ENCODE data around the gene ENTHD1.
"Not testable (repeated sequence)": the region's sequence is repeated elsewhere in the genome, so short reads cannot be mapped to it uniquely, and the experiment has no call there.

ENTHD1 gene

GRCh38 chr22:39924286-39924685, 30.7 kb upstream of the ENTHD1 start:
- DNase-seq = no peak

GRCh38 chr22:39923696-39924095, 30.1 kb upstream of the ENTHD1 start:
- DNase-seq = no peak

GRCh38 chr22:39920134-39920743, 26.7 kb upstream of the ENTHD1 start:
- no peak for DNase-seq

GRCh38 chr22:39917776-39918495, 24.4 kb upstream of the ENTHD1 start:
- DNase-seq = no peak

GRCh38 chr22:39917197-39917643, 23.7 kb upstream of the ENTHD1 start:
- DNase-seq = no peak

- no peak for DNase-seq
Observed at GRCh38 chr22:39916496-39916895, 22.9 kb upstream of the ENTHD1 start.

- no peak for DNase-seq
Observed at GRCh38 chr22:39915295-39915726, 21.8 kb upstream of the ENTHD1 start.

- DNase-seq = no peak
Observed at GRCh38 chr22:39914584-39914983, 21.0 kb upstream of the ENTHD1 start.

GRCh38 chr22:39913886-39914285, 20.3 kb upstream of the ENTHD1 start:
- DNase-seq = no peak

GRCh38 chr22:39913321-39913720, 19.8 kb upstream of the ENTHD1 start:
- no peak for DNase-seq

GRCh38 chr22:39910876-39911613, 17.5 kb upstream of the ENTHD1 start:
- DNase-seq = no peak

- peak; percentile 4 for DNase-seq
Observed at GRCh38 chr22:39908737-39909136, 15.2 kb upstream of the ENTHD1 start.

GRCh38 chr22:39908136-39908535, 14.6 kb upstream of the ENTHD1 start:
- DNase-seq = no peak

- no peak for DNase-seq
Observed at GRCh38 chr22:39907605-39908097, 14.1 kb upstream of the ENTHD1 start.

- no peak for DNase-seq
Observed at GRCh38 chr22:39907047-39907446, 13.5 kb upstream of the ENTHD1 start.

GRCh38 chr22:39906207-39906606, 12.6 kb upstream of the ENTHD1 start:
- DNase-seq = no peak

GRCh38 chr22:39905687-39906086, 12.1 kb upstream of the ENTHD1 start:
- no peak for DNase-seq

- DNase-seq = no peak
Observed at GRCh38 chr22:39904862-39905261, 11.3 kb upstream of the ENTHD1 start.

GRCh38 chr22:39904024-39904423, 10.5 kb upstream of the ENTHD1 start:
- not testable (repeated sequence) for DNase-seq

- no peak for DNase-seq
Observed at GRCh38 chr22:39901565-39902146, 8.1 kb upstream of the ENTHD1 start.

- no peak for DNase-seq
Observed at GRCh38 chr22:39900306-39901227, 7.0 kb upstream of the ENTHD1 start, which contains the start of gene GRAP2. Gene GRAP2 (plus strand): TSS chr22:39901084. CDS start chr22:39947107, 46,023 bp downstream.

GRCh38 chr22:39898997-39899396, 5.4 kb upstream of the ENTHD1 start:
- DNase-seq = no peak
